ENCODE results near the gene SYTL2.

Gene SYTL2

GRCh38 chr11:85694385-85694980 lies 116.5 kb downstream of the SYTL2 start:
- Histone ChIP-seq H3K27me3 (ENCODE audit: insufficient read depth, low read length, poor library complexity) (no peaks in the 10 kb centered on the region), H3K4ac (ENCODE audit: low read depth, low read length) (no peak overlapping the region), H3K9ac (ENCODE audit: low read length) (no peak overlapping the region), H4K5ac (ENCODE audit: low read length) (no peak overlapping the region), H3K18ac (ENCODE audit: low read length) (no peak overlapping the region), H2BK5ac (ENCODE audit: low read length) (no peak overlapping the region), H3K23ac (ENCODE audit: low read length) (no peak overlapping the region), H3K36me3 (ENCODE audit: control insufficient read depth, insufficient read depth, low read length) (no peaks in the 10 kb centered on the region), H2BK120ac (ENCODE audit: low read depth, low read length) (no peak overlapping the region), H3K4me2 (ENCODE audit: low read length) (no peak overlapping the region), H3K4me3 (ENCODE audit: low read length) (no peak overlapping the region), H3K4me1 (ENCODE audit: control insufficient read depth, low read depth, low read length) (no peaks in the 10 kb centered on the region), H3K56ac (ENCODE audit: low read length) (no peak overlapping the region), H3K79me2 (ENCODE audit: control insufficient read depth, insufficient read depth, low read length) (no peaks in the 10 kb centered on the region), H3K79me1 (ENCODE audit: low read length) (no peaks in the 10 kb centered on the region), H3K27ac (ENCODE audit: low read depth, low read length) (no peak overlapping the region), H2BK15ac (replicated peaks; ENCODE audit: low read depth) (no peak overlapping the region), H2AK5ac (ENCODE audit: low read length) (no peak overlapping the region), H4K8ac (ENCODE audit: low read depth, low read length) (no peak overlapping the region)
- peak; percentile 46 for DNase-seq
- no CpG with 5 or more reads among the region's 1 CpG for WGBS (ENCODE audit: extremely low coverage, insufficient coverage, low lambda C conversion rate)

- WGBS (ENCODE audit: extremely low coverage, insufficient coverage, low lambda C conversion rate) = no CpG with 5 or more reads among the region's 13 CpGs
- Histone ChIP-seq H3K18ac (ENCODE audit: low read length) (no peak within 1 kb of the TSS), H3K79me2 (ENCODE audit: control insufficient read depth, insufficient read depth, low read length) (no peaks in the 10 kb centered on the region), H2AK5ac (ENCODE audit: low read length) (no peak within 1 kb of the TSS), H2BK120ac (ENCODE audit: low read depth, low read length) (no peak within 1 kb of the TSS), H3K4ac (ENCODE audit: low read depth, low read length) (no peak within 1 kb of the TSS), H3K27me3 (ENCODE audit: insufficient read depth, low read length, poor library complexity) (no peaks in the 10 kb centered on the region), H2BK5ac (ENCODE audit: low read length) (no peak within 1 kb of the TSS), H3K23ac (ENCODE audit: low read length) (no peak within 1 kb of the TSS), H2BK15ac (replicated peaks; ENCODE audit: low read depth) (no peak within 1 kb of the TSS), H3K56ac (ENCODE audit: low read length) (peak within 1 kb of the TSS; percentile 25), H3K4me2 (ENCODE audit: low read length) (no peak within 1 kb of the TSS), H4K8ac (ENCODE audit: low read depth, low read length) (no peak within 1 kb of the TSS), H3K9ac (ENCODE audit: low read length) (no peak within 1 kb of the TSS), H3K36me3 (ENCODE audit: control insufficient read depth, insufficient read depth, low read length) (no peaks in the 10 kb centered on the region), H3K4me1 (ENCODE audit: control insufficient read depth, low read depth, low read length) (peaks cover under 1% of the 10 kb centered on the region), H4K5ac (ENCODE audit: low read length) (no peak within 1 kb of the TSS), H3K4me3 (ENCODE audit: low read length) (no peak within 1 kb of the TSS), H3K27ac (ENCODE audit: low read depth, low read length) (no peak within 1 kb of the TSS), H3K79me1 (ENCODE audit: low read length) (no peaks in the 10 kb centered on the region)
- DNase-seq = peak; percentile 61
Observed at GRCh38 chr11:85685820-85686459, 125.0 kb downstream of the SYTL2 start, which contains the start of gene CCDC89. Gene CCDC89 (minus strand): TSS chr11:85686195. CDS start chr11:85686130, 65 bp downstream.

- no peak overlapping the region for H3K4ac ChIP-seq (ENCODE audit: low read depth, low read length)
- no CpG with 5 or more reads among the region's 15 CpGs for WGBS (ENCODE audit: extremely low coverage, insufficient coverage, low lambda C conversion rate)
- H3K4me1 ChIP-seq (ENCODE audit: control insufficient read depth, low read depth, low read length) = peaks cover 2% of the 10 kb centered on the region
- H4K8ac ChIP-seq (ENCODE audit: low read depth, low read length) = no peak overlapping the region
- no peaks in the 10 kb centered on the region for H3K79me2 ChIP-seq (ENCODE audit: control insufficient read depth, insufficient read depth, low read length)
- H2AK5ac ChIP-seq (ENCODE audit: low read length) = no peak overlapping the region
- H3K27ac ChIP-seq (ENCODE audit: low read depth, low read length) = no peak overlapping the region
- H3K36me3 ChIP-seq (ENCODE audit: control insufficient read depth, insufficient read depth, low read length) = no peaks in the 10 kb centered on the region
- H2BK5ac ChIP-seq (ENCODE audit: low read length) = no peak overlapping the region
- H3K18ac ChIP-seq (ENCODE audit: low read length) = no peak overlapping the region
- H3K27me3 ChIP-seq (ENCODE audit: insufficient read depth, low read length, poor library complexity) = no peaks in the 10 kb centered on the region
- H3K56ac ChIP-seq (ENCODE audit: low read length) = peak overlapping the region; percentile 25
- H3K9ac ChIP-seq (ENCODE audit: low read length) = no peak overlapping the region
- H3K4me3 ChIP-seq (ENCODE audit: low read length) = no peak overlapping the region
- H4K5ac ChIP-seq (ENCODE audit: low read length) = no peak overlapping the region
- no peak overlapping the region for H3K4me2 ChIP-seq (ENCODE audit: low read length)
- no peaks in the 10 kb centered on the region for H3K79me1 ChIP-seq (ENCODE audit: low read length)
- no peak overlapping the region for H3K23ac ChIP-seq (ENCODE audit: low read length)
- H2BK120ac ChIP-seq (ENCODE audit: low read depth, low read length) = no peak overlapping the region
- no peak for DNase-seq
- H2BK15ac ChIP-seq (replicated peaks; ENCODE audit: low read depth) = no peak overlapping the region
Observed at GRCh38 chr11:85685125-85685819, 125.7 kb downstream of the SYTL2 start.

GRCh38 chr11:85682330-85683305 lies 128.3 kb downstream of the SYTL2 start:
- DNase-seq = no peak

GRCh38 chr11:85680897-85681296 lies 130.0 kb downstream of the SYTL2 start:
- Histone ChIP-seq H3K23ac (ENCODE audit: low read length) (no peak overlapping the region), H3K56ac (ENCODE audit: low read length) (no peak overlapping the region), H3K79me1 (ENCODE audit: low read length) (no peaks in the 10 kb centered on the region), H3K36me3 (ENCODE audit: control insufficient read depth, insufficient read depth, low read length) (no peaks in the 10 kb centered on the region), H2AK5ac (ENCODE audit: low read length) (no peak overlapping the region), H3K79me2 (ENCODE audit: control insufficient read depth, insufficient read depth, low read length) (no peaks in the 10 kb centered on the region), H2BK15ac (replicated peaks; ENCODE audit: low read depth) (no peak overlapping the region), H3K4ac (ENCODE audit: low read depth, low read length) (no peak overlapping the region), H4K8ac (ENCODE audit: low read depth, low read length) (no peak overlapping the region), H3K18ac (ENCODE audit: low read length) (no peak overlapping the region), H3K27me3 (ENCODE audit: insufficient read depth, low read length, poor library complexity) (peaks cover 2% of the 10 kb centered on the region), H3K4me3 (ENCODE audit: low read length) (no peak overlapping the region), H4K5ac (ENCODE audit: low read length) (no peak overlapping the region), H3K4me1 (ENCODE audit: control insufficient read depth, low read depth, low read length) (peaks cover 4% of the 10 kb centered on the region), H2BK5ac (ENCODE audit: low read length) (no peak overlapping the region), H3K4me2 (ENCODE audit: low read length) (no peak overlapping the region), H3K27ac (ENCODE audit: low read depth, low read length) (no peak overlapping the region), H3K9ac (ENCODE audit: low read length) (no peak overlapping the region), H2BK120ac (ENCODE audit: low read depth, low read length) (no peak overlapping the region)
- peak; percentile 48 for DNase-seq
- no CpG with 5 or more reads among the region's 1 CpG for WGBS (ENCODE audit: extremely low coverage, insufficient coverage, low lambda C conversion rate)

More at GRCh38 chr11:85682330-85683305, 128.3 kb downstream of the SYTL2 start:
- Histone ChIP-seq H3K23ac (ENCODE audit: low read length) (no peak overlapping the region), H3K56ac (ENCODE audit: low read length) (peak overlapping the region; percentile 17), H3K18ac (ENCODE audit: low read length) (no peak overlapping the region), H3K4me3 (ENCODE audit: low read length) (no peak overlapping the region), H3K36me3 (ENCODE audit: control insufficient read depth, insufficient read depth, low read length) (no peaks in the 10 kb centered on the region), H3K27me3 (ENCODE audit: insufficient read depth, low read length, poor library complexity) (peaks cover 2% of the 10 kb centered on the region), H3K79me1 (ENCODE audit: low read length) (no peaks in the 10 kb centered on the region), H3K27ac (ENCODE audit: low read depth, low read length) (no peak overlapping the region), H4K5ac (ENCODE audit: low read length) (no peak overlapping the region), H2BK120ac (ENCODE audit: low read depth, low read length) (no peak overlapping the region), H3K79me2 (ENCODE audit: control insufficient read depth, insufficient read depth, low read length) (no peaks in the 10 kb centered on the region), H4K8ac (ENCODE audit: low read depth, low read length) (no peak overlapping the region), H2BK5ac (ENCODE audit: low read length) (no peak overlapping the region), H3K4ac (ENCODE audit: low read depth, low read length) (no peak overlapping the region), H3K4me2 (ENCODE audit: low read length) (no peak overlapping the region), H2BK15ac (replicated peaks; ENCODE audit: low read depth) (no peak overlapping the region), H3K9ac (ENCODE audit: low read length) (no peak overlapping the region), H3K4me1 (ENCODE audit: control insufficient read depth, low read depth, low read length) (peaks cover 4% of the 10 kb centered on the region), H2AK5ac (ENCODE audit: low read length) (no peak overlapping the region)
- no CpG with 5 or more reads among the region's 43 CpGs for WGBS (ENCODE audit: extremely low coverage, insufficient coverage, low lambda C conversion rate)

Measured in mesendoderm (in vitro differentiated cells).